ENCODE data around the gene BCR. TPM values are rescaled to one million over a fixed set of nuclear protein-coding genes. Genes with fewer than 3 reads are reported as not detected.

Gene BCR
- total RNA-seq, 6 donors from 2014 or later, result 47.1 to 105 (median 68.6) TPM

DNA sequence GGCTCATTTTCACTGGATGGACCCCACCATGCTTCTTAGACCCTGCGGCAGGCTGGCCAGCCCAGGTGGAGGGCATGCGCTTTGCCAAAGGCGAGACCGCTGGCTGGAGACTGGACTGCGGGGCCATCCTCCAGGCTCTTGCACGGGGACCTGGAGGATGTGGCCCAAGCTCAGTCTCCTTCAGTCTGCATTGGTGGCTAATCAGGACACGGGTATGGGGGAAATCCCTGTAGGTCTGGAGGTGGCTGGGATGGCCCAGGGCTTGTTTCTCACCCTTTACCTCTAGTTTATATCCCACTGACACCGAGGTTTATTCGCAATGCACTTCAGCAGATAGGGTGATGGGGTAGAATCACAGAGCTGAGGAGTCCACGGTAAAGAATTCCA, 45.0 kb downstream of the BCR start:
- ATAC-seq (ENCODE audit: low FRiP score in 2 of 2) (peak in 1 of 2 donors; percentile 9), DNase-seq (no peak)
- peaks cover 71 to 75% (median 74%) of the 10 kb centered on the region in 4 donors for H3K4me1 ChIP-seq

DNA sequence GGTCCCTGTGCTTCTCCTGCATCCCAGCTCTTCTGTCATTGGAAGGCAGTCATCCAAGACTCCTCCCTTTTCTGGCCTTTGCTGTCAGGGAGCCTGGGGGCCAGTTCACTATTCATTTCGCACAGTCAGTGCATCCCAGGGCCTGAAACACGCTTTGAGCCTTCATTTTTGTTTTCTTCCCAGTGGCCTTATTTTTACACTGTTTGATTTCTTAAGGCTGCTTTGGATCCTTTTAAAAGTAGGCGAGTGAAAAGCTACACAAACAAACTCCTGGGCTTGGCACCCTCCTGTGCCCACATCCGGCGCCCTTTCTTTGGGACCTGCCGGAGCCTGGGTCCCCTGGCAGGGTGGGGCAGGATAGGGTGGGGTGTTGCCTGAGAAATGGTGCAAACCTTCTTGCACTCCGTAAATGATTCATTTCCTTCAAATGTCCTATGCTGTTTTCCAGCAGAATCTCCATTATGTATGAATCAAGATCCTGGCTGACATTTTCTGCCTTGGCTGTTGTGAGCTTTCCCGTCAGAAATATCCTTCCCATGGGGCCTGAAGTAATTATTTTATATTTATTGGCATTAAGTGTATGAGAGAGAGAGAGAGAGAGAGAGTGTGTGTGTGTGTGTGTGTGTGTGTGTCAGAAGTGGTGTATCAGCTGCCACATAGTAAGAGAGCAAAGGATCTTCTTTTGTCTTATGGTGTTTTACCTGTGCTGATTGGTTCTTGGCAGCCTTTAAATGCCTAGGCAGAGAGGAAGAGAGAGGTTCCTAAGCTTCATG, 45.6 kb downstream of the BCR start:
- peak overlapping the region; percentile 67 to 88 (median 82) for H3K27ac ChIP-seq
- TF ChIP-seq POLR2A (IDR thresholded peaks at IDR 0.05), result no peak
- TF ChIP-seq POLR2AphosphoS5 (IDR thresholded peaks at IDR 0.05), result peak; percentile 37 to 67
- TF ChIP-seq, protein P1, sequence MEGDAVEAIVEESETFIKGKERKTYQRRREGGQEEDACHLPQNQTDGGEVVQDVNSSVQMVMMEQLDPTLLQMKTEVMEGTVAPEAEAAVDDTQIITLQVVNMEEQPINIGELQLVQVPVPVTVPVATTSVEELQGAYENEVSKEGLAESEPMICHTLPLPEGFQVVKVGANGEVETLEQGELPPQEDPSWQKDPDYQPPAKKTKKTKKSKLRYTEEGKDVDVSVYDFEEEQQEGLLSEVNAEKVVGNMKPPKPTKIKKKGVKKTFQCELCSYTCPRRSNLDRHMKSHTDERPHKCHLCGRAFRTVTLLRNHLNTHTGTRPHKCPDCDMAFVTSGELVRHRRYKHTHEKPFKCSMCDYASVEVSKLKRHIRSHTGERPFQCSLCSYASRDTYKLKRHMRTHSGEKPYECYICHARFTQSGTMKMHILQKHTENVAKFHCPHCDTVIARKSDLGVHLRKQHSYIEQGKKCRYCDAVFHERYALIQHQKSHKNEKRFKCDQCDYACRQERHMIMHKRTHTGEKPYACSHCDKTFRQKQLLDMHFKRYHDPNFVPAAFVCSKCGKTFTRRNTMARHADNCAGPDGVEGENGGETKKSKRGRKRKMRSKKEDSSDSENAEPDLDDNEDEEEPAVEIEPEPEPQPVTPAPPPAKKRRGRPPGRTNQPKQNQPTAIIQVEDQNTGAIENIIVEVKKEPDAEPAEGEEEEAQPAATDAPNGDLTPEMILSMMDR (IDR thresholded peaks at IDR 0.05), result no peak
- TF ChIP-seq EP300 (IDR thresholded peaks at IDR 0.05), result peak in 3 of 4 donors; percentile 60 to 85 (median 83)
- no peaks in the 10 kb centered on the region for H3K36me3 ChIP-seq
- H3K9me3 ChIP-seq, result peaks cover 0 to 6% (median 2%) of the 10 kb centered on the region in 4 donors
- DNase-seq, result peak in 1 of 2 donors; percentile 81
- peak; percentile 59 to 72 for ATAC-seq (ENCODE audit: low FRiP score in 2 of 2)
- no peaks in the 10 kb centered on the region for H3K27me3 ChIP-seq
- peaks cover 65 to 70% (median 68%) of the 10 kb centered on the region in 4 donors for H3K4me1 ChIP-seq
- no peak overlapping the region for H3K4me3 ChIP-seq
- WGBS, 2 donors, result 18 to 27% methylated on average over 8 of the region's 8 CpGs

More for the DNA sequence above, 45.0 kb downstream of the BCR start:
- H3K4me3 ChIP-seq, result no peak overlapping the region
- no peaks in the 10 kb centered on the region for H3K27me3 ChIP-seq
- 65 to 74% methylated on average over 5 to 10 of the region's 10 CpGs for WGBS, 2 donors
- H3K36me3 ChIP-seq, result no peaks in the 10 kb centered on the region
- TF ChIP-seq POLR2AphosphoS5 (IDR thresholded peaks at IDR 0.05), result no peak
- TF ChIP-seq, protein P1 (IDR thresholded peaks at IDR 0.05), result no peak
- TF ChIP-seq EP300 (IDR thresholded peaks at IDR 0.05), result no peak
- no peak for TF ChIP-seq POLR2A (IDR thresholded peaks at IDR 0.05)
- peak overlapping the region; percentile 67 to 88 (median 82) for H3K27ac ChIP-seq
- H3K9me3 ChIP-seq, result peaks cover 0 to 6% (median 2%) of the 10 kb centered on the region in 4 donors

DNA sequence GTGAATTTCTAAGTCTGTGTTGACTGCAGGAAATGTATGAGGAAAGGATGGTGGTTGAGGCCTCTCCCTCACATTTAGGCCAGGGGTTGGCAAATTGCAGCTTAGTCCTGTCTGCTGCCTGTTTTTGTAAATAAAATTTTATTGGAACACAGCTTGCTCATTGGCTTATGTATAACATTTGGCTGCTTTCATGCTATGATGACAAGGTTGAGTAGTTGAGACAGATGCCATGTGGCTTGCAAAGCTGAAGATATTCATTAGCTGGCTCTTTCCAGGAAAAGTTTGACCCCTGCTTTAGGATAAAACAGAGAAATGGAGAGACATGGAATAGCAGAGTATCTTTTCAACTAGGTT, 46.2 kb downstream of the BCR start:
- H3K4me1 ChIP-seq, result peaks cover 60 to 65% (median 63%) of the 10 kb centered on the region in 4 donors
- no peaks in the 10 kb centered on the region for H3K27me3 ChIP-seq
- DNase-seq (no peak), ATAC-seq (ENCODE audit: low FRiP score in 2 of 2) (peak in 1 of 2 donors; percentile 13)
- H3K9me3 ChIP-seq, result peaks cover 0 to 6% (median 2%) of the 10 kb centered on the region in 4 donors
- peak overlapping the region; percentile 67 to 88 (median 82) for H3K27ac ChIP-seq
- H3K36me3 ChIP-seq, result no peaks in the 10 kb centered on the region
- TF ChIP-seq POLR2AphosphoS5 (IDR thresholded peaks at IDR 0.05), result no peak
- TF ChIP-seq, protein P1 (IDR thresholded peaks at IDR 0.05), result no peak
- no peak for TF ChIP-seq EP300 (IDR thresholded peaks at IDR 0.05)
- TF ChIP-seq POLR2A (IDR thresholded peaks at IDR 0.05), result no peak
- H3K4me3 ChIP-seq, result no peak overlapping the region

DNA sequence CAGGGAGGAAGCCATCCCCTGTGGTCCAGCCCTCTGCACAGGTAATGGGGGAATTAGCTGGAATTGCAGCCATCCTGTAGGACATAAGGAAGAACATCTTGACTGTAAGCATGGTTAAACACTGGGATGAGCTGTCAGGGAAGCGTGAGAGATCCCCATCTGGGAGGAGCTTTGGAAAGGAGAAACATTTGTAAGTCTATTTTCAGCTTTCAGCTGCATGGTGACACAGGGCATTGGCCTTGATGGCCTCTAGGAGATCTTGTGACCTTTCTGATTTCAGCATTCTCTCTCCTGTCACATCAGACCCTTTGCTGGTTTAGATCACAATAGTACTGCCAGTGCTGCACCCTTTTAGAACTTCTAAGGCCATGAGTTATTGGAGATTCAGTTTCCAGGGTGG, 47.1 kb downstream of the BCR start:
- 61 to 67% methylated on average over 1 of the region's 1 CpG for WGBS, 2 donors
- TF ChIP-seq POLR2AphosphoS5 (IDR thresholded peaks at IDR 0.05) (no peak), EP300 (IDR thresholded peaks at IDR 0.05) (no peak), POLR2A (IDR thresholded peaks at IDR 0.05) (no peak)
- TF ChIP-seq, protein P1 (IDR thresholded peaks at IDR 0.05), result no peak
- no peak overlapping the region for H3K4me3 ChIP-seq
- H3K9me3 ChIP-seq, result peaks cover 0 to 6% (median 2%) of the 10 kb centered on the region in 4 donors
- peak overlapping the region; percentile 43 to 88 (median 76) for H3K27ac ChIP-seq
- ATAC-seq (ENCODE audit: low FRiP score in 2 of 2) (no peak), DNase-seq (no peak)
- H3K36me3 ChIP-seq, result no peaks in the 10 kb centered on the region
- no peaks in the 10 kb centered on the region for H3K27me3 ChIP-seq
- peaks cover 56 to 65% (median 61%) of the 10 kb centered on the region in 4 donors for H3K4me1 ChIP-seq

Measured in upper lobe of left lung (tissue), 6 donors.